ENCODE data around the gene BORCS6.

GRCh38 chr17:8153031-8153451 lies 36.9 kb downstream of the BORCS6 start:
- TF ChIP-seq GATA3 (IDR thresholded peaks at IDR 0.05; ENCODE audit: low read depth, low read length) (no peak), GATA2 (IDR thresholded peaks at IDR 0.05; ENCODE audit: low read depth, low read length) (no peak)

Measured in SH-SY5Y (cell line).